GM21786 (cell line): ENCODE data around the gene LRMDA.
"Not testable (repeated sequence)": the region's sequence is repeated elsewhere in the genome, so short reads cannot be mapped to it uniquely, and the experiment has no call there.

ENCODE experiments used
- ATAC-seq: cut with Tn5 transposase; IDR thresholded peaks from one replicate; pipeline ENCODE4 v1.9.1; 2021; ENCODE audit not compliant: unreplicated experiment

The LRMDA gene

DNA sequence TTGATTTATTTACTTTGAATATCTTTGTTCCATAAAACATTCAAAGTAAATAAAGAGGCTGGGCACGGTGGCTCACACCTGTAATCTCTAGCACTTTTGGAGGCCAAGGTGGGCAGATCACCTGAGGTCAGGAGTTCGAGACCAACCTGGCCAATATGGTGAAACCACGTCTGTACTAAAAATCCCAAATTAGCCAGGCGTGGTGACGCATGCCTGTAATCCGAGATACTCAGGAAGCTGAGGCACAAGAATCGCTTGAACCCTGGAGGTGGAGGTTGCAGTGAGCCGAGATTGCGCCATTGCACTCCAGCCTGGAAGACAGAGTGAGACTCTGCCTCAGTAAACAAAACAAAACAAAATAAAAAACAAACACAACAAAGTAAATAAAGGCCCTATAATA lies 1153.0 kb downstream of the LRMDA start:
- not testable (repeated sequence) for ATAC-seq
